ENCODE measurements around the gene CD2AP. TPM values are rescaled to one million over a fixed set of nuclear protein-coding genes. Genes with fewer than 3 reads are reported as not detected.

The CD2AP gene
- total and polyA plus RNA-seq, 4 donors: 8.5 to 28.8 (median 16.7) TPM

GRCh38 chr6:47490676-47491075 is 13.1 kb downstream of the CD2AP start:
- H3K4me3 ChIP-seq (ENCODE audit: low read depth, low read length): no peak overlapping the region
- H3K27me3 ChIP-seq (ENCODE audit: control insufficient read depth, insufficient read depth, low read length): no peaks in the 10 kb centered on the region
- no peaks in the 10 kb centered on the region for H3K36me3 ChIP-seq (ENCODE audit: control insufficient read depth, insufficient read depth, low read length)
- no peak for DNase-seq (ENCODE audit: low read depth in 4 of 6, low spot score in 6 of 6)
- no peak overlapping the region for H3K27ac ChIP-seq (ENCODE audit: low read depth, low read length)
- no CpG with 5 or more reads among the region's 1 CpG for WGBS (ENCODE audit: insufficient coverage)
- H3K9me3 ChIP-seq (ENCODE audit: control insufficient read depth, insufficient read depth, low read length): no peaks in the 10 kb centered on the region
- H3K4me1 ChIP-seq (ENCODE audit: control insufficient read depth, insufficient read depth, low read length): no peaks in the 10 kb centered on the region

GRCh38 chr6:47492355-47492754 is 14.8 kb downstream of the CD2AP start:
- Histone ChIP-seq H3K27me3 (ENCODE audit: control insufficient read depth, insufficient read depth, low read length) (no peaks in the 10 kb centered on the region), H3K27ac (ENCODE audit: low read depth, low read length) (no peak overlapping the region), H3K36me3 (ENCODE audit: control insufficient read depth, insufficient read depth, low read length) (no peaks in the 10 kb centered on the region), H3K4me3 (ENCODE audit: low read depth, low read length) (no peak overlapping the region), H3K4me1 (ENCODE audit: control insufficient read depth, insufficient read depth, low read length) (no peaks in the 10 kb centered on the region), H3K9me3 (ENCODE audit: control insufficient read depth, insufficient read depth, low read length) (no peaks in the 10 kb centered on the region)
- no peak for DNase-seq (ENCODE audit: low read depth in 4 of 6, low spot score in 6 of 6)
- 100% methylated on average over 1 of the region's 2 CpGs for WGBS (ENCODE audit: insufficient coverage)

DNA sequence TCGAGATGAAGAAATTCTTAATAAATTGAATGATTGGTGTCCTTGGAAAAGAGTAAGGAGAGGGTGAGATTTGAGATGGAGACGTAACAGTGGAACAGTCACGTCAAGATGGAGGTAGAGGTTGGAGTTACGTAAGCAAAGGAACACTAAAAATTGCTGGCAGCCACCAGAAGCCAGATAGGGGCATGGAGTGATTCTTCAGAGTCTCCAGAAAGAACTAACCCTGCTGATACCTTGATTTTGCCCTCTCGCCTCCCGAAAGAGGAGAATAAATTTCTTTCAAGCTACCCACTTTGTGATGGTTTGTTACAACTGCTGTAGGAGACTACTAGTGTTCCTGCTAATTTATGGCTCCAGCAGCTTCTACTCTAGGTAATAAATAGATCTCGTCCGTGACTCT is 17.6 kb downstream of the CD2AP start:
- whole genome bisulfite sequencing (ENCODE audit: insufficient coverage): 93% methylated on average over 4 of the region's 8 CpGs
- Histone ChIP-seq H3K9me3 (ENCODE audit: control insufficient read depth, insufficient read depth, low read length) (no peaks in the 10 kb centered on the region), H3K4me1 (ENCODE audit: control insufficient read depth, insufficient read depth, low read length) (no peaks in the 10 kb centered on the region), H3K4me3 (ENCODE audit: low read depth, low read length) (no peak overlapping the region), H3K27me3 (ENCODE audit: control insufficient read depth, insufficient read depth, low read length) (no peaks in the 10 kb centered on the region), H3K36me3 (ENCODE audit: control insufficient read depth, insufficient read depth, low read length) (no peaks in the 10 kb centered on the region), H3K27ac (ENCODE audit: low read depth, low read length) (no peak overlapping the region)
- no peak for DNase-seq (ENCODE audit: low read depth in 4 of 6, low spot score in 6 of 6)

DNA sequence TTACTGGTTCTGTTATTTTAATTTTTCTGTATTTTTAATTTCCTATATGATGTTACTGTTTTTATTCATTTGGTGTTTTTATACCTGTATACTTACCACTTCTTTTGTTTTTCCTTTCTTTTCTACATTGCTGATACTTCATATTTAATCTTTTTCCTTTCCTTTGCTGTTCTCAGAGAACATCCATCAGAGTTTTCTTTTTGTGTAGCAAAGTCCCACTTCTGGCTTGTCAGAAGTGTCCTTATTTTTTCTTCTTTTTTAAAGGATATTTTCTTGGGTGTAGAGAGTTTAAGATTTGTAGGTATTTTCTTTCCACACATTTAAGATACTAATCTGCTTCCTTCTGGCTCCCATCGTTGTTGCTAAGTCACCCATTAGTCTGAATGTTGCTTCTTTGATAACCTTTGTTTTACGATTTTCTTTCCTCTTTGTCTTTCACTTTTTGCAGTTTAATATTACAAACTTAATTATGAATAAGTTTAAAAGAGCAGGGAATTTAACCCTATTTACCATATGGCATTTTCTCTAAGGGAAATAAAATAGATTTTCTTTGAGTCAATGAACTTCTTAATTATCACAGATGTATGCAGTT is 18.5 kb downstream of the CD2AP start:
- H3K36me3 ChIP-seq (ENCODE audit: control insufficient read depth, insufficient read depth, low read length): no peaks in the 10 kb centered on the region
- H3K27ac ChIP-seq (ENCODE audit: low read depth, low read length): no peak overlapping the region
- H3K4me3 ChIP-seq (ENCODE audit: low read depth, low read length): no peak overlapping the region
- no peaks in the 10 kb centered on the region for H3K9me3 ChIP-seq (ENCODE audit: control insufficient read depth, insufficient read depth, low read length)
- H3K27me3 ChIP-seq (ENCODE audit: control insufficient read depth, insufficient read depth, low read length): no peaks in the 10 kb centered on the region
- no CpG with 5 or more reads among the region's 2 CpGs for WGBS (ENCODE audit: insufficient coverage)
- DNase-seq (ENCODE audit: low read depth in 4 of 6, low spot score in 6 of 6): peak in 1 of 6 donors; percentile 31
- H3K4me1 ChIP-seq (ENCODE audit: control insufficient read depth, insufficient read depth, low read length): no peaks in the 10 kb centered on the region

- no peaks in the 10 kb centered on the region for H3K4me1 ChIP-seq (ENCODE audit: control insufficient read depth, insufficient read depth, low read length)
- H3K36me3 ChIP-seq (ENCODE audit: control insufficient read depth, insufficient read depth, low read length): no peaks in the 10 kb centered on the region
- H3K27ac ChIP-seq (ENCODE audit: low read depth, low read length): no peak overlapping the region
- no peaks in the 10 kb centered on the region for H3K27me3 ChIP-seq (ENCODE audit: control insufficient read depth, insufficient read depth, low read length)
- DNase-seq (ENCODE audit: low read depth in 4 of 6, low spot score in 6 of 6): no peak
- H3K9me3 ChIP-seq (ENCODE audit: control insufficient read depth, insufficient read depth, low read length): no peaks in the 10 kb centered on the region
- no peak overlapping the region for H3K4me3 ChIP-seq (ENCODE audit: low read depth, low read length)
- WGBS (ENCODE audit: insufficient coverage): 97% methylated on average over 2 of the region's 8 CpGs
Observed at GRCh38 chr6:47496935-47497579, 19.5 kb downstream of the CD2AP start.

GRCh38 chr6:47502920-47503319 is 25.3 kb downstream of the CD2AP start:
- Histone ChIP-seq H3K4me1 (ENCODE audit: control insufficient read depth, insufficient read depth, low read length) (no peaks in the 10 kb centered on the region), H3K27me3 (ENCODE audit: control insufficient read depth, insufficient read depth, low read length) (no peaks in the 10 kb centered on the region), H3K9me3 (ENCODE audit: control insufficient read depth, insufficient read depth, low read length) (no peaks in the 10 kb centered on the region), H3K4me3 (ENCODE audit: low read depth, low read length) (no peak overlapping the region), H3K36me3 (ENCODE audit: control insufficient read depth, insufficient read depth, low read length) (peaks cover 3% of the 10 kb centered on the region), H3K27ac (ENCODE audit: low read depth, low read length) (no peak overlapping the region)
- no peak for DNase-seq (ENCODE audit: low read depth in 4 of 6, low spot score in 6 of 6)
- 88% methylated on average over 1 of the region's 2 CpGs for WGBS (ENCODE audit: insufficient coverage)

DNA sequence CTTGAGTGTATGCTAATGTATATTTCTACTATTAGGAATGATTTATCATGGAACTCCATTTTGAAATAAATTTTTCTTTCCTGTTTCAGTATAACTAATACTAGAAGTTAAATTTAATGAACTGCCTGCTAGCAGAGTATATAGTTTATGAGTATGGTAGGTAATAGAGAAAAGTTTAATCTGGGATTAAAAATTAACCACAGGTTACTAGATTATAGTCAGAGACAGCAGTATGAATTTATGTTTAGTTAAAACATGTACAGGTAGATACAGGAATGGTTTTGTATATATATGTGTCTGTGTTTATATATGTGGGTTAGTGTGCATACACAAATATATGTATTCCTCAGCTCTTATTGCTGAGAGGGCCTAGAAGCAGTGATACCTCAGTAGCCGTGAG is 32.3 kb downstream of the CD2AP start:
- peaks cover 3% of the 10 kb centered on the region for H3K36me3 ChIP-seq (ENCODE audit: control insufficient read depth, insufficient read depth, low read length)
- no peak for DNase-seq (ENCODE audit: low read depth in 4 of 6, low spot score in 6 of 6)
- H3K4me3 ChIP-seq (ENCODE audit: low read depth, low read length): no peak overlapping the region
- no peak overlapping the region for H3K27ac ChIP-seq (ENCODE audit: low read depth, low read length)
- H3K9me3 ChIP-seq (ENCODE audit: control insufficient read depth, insufficient read depth, low read length): peaks cover 4% of the 10 kb centered on the region
- H3K4me1 ChIP-seq (ENCODE audit: control insufficient read depth, insufficient read depth, low read length): no peaks in the 10 kb centered on the region
- WGBS (ENCODE audit: insufficient coverage): no CpG with 5 or more reads among the region's 1 CpG
- H3K27me3 ChIP-seq (ENCODE audit: control insufficient read depth, insufficient read depth, low read length): no peaks in the 10 kb centered on the region

- H3K4me3 ChIP-seq (ENCODE audit: low read depth, low read length): no peak overlapping the region
- H3K36me3 ChIP-seq (ENCODE audit: control insufficient read depth, insufficient read depth, low read length): no peaks in the 10 kb centered on the region
- H3K27ac ChIP-seq (ENCODE audit: low read depth, low read length): no peak overlapping the region
- peaks cover 4% of the 10 kb centered on the region for H3K9me3 ChIP-seq (ENCODE audit: control insufficient read depth, insufficient read depth, low read length)
- H3K27me3 ChIP-seq (ENCODE audit: control insufficient read depth, insufficient read depth, low read length): no peaks in the 10 kb centered on the region
- H3K4me1 ChIP-seq (ENCODE audit: control insufficient read depth, insufficient read depth, low read length): no peaks in the 10 kb centered on the region
- DNase-seq (ENCODE audit: low read depth in 4 of 6, low spot score in 6 of 6): no peak
Observed at GRCh38 chr6:47512872-47513271, 35.3 kb downstream of the CD2AP start.

GRCh38 chr6:47519279-47519678 is 41.7 kb downstream of the CD2AP start:
- no peaks in the 10 kb centered on the region for H3K27me3 ChIP-seq (ENCODE audit: control insufficient read depth, insufficient read depth, low read length)
- 83% methylated on average over 1 of the region's 2 CpGs for WGBS (ENCODE audit: insufficient coverage)
- H3K27ac ChIP-seq (ENCODE audit: low read depth, low read length): no peak overlapping the region
- DNase-seq (ENCODE audit: low read depth in 4 of 6, low spot score in 6 of 6): no peak
- H3K4me1 ChIP-seq (ENCODE audit: control insufficient read depth, insufficient read depth, low read length): no peaks in the 10 kb centered on the region
- no peaks in the 10 kb centered on the region for H3K9me3 ChIP-seq (ENCODE audit: control insufficient read depth, insufficient read depth, low read length)
- H3K4me3 ChIP-seq (ENCODE audit: low read depth, low read length): no peak overlapping the region
- H3K36me3 ChIP-seq (ENCODE audit: control insufficient read depth, insufficient read depth, low read length): no peaks in the 10 kb centered on the region

GRCh38 chr6:47520282-47520681 is 42.7 kb downstream of the CD2AP start:
- H3K4me1 ChIP-seq (ENCODE audit: control insufficient read depth, insufficient read depth, low read length): no peaks in the 10 kb centered on the region
- no peak overlapping the region for H3K27ac ChIP-seq (ENCODE audit: low read depth, low read length)
- no peaks in the 10 kb centered on the region for H3K27me3 ChIP-seq (ENCODE audit: control insufficient read depth, insufficient read depth, low read length)
- H3K36me3 ChIP-seq (ENCODE audit: control insufficient read depth, insufficient read depth, low read length): no peaks in the 10 kb centered on the region
- WGBS (ENCODE audit: insufficient coverage): 95% methylated on average over 5 of the region's 6 CpGs
- DNase-seq (ENCODE audit: low read depth in 4 of 6, low spot score in 6 of 6): no peak
- H3K9me3 ChIP-seq (ENCODE audit: control insufficient read depth, insufficient read depth, low read length): no peaks in the 10 kb centered on the region
- no peak overlapping the region for H3K4me3 ChIP-seq (ENCODE audit: low read depth, low read length)
